GM20000 (cell line): ENCODE results near the gene KIF23.

Experiments
- DNase-seq: peaks from one replicate; pipeline ENCODE4 v3.0.0; 2012; ENCODE audit warnings: low spot score
- TF ChIP-seq, protein P1 (sequence below): IDR thresholded peaks from 2 replicates; pipeline ENCODE4 v1.5.1; 2012; ENCODE audit warnings: mild to moderate bottlenecking, control low read depth; ENCODE audit errors: extremely low read depth, missing control alignments

Gene KIF23

DNA sequence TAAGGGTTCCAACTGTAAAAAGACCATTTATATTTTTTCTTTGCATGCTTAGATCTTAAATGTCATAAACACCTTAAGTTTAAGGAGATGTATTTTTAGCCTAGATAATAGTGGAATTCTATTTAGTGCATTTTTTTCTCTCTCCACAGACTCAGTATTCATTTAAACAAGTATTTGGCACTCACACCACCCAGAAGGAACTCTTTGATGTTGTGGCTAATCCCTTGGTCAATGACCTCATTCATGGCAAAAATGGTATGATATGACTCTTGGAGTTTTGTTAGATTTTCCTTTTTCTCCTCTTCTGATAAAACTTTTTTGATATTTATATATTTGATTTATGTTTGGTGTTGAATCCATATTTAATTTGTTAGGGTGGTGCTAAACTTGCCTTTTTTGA is 7.3 kb downstream of the KIF23 start:
- TF ChIP-seq, protein P1, sequence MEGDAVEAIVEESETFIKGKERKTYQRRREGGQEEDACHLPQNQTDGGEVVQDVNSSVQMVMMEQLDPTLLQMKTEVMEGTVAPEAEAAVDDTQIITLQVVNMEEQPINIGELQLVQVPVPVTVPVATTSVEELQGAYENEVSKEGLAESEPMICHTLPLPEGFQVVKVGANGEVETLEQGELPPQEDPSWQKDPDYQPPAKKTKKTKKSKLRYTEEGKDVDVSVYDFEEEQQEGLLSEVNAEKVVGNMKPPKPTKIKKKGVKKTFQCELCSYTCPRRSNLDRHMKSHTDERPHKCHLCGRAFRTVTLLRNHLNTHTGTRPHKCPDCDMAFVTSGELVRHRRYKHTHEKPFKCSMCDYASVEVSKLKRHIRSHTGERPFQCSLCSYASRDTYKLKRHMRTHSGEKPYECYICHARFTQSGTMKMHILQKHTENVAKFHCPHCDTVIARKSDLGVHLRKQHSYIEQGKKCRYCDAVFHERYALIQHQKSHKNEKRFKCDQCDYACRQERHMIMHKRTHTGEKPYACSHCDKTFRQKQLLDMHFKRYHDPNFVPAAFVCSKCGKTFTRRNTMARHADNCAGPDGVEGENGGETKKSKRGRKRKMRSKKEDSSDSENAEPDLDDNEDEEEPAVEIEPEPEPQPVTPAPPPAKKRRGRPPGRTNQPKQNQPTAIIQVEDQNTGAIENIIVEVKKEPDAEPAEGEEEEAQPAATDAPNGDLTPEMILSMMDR = no peak

DNA sequence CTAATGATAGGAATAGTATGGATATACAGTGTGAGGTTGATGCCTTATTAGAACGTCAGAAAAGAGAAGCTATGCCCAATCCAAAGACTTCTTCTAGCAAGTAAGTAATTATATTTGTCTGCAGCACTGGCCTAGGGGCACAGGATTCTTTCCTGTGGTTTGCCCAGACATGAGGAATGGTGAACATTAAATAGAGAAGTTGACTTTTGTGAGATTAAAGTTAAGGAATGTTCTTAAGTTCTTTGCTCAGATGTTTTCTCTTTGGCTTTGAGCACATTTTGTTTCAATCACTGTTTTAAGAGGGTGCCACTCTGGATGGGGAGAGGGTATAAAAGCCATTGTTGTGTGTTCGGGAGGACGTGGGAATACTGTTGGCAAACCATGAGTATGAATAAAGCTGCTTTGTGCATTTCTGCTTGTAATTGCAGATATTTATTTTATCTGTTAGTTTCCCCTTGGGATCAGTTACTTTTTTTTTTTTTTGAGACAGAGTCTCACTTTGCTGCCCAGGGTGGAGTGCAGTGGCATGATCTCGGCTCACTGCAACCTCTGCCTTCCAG is 8.3 kb downstream of the KIF23 start:
- no peak for DNase-seq
- TF ChIP-seq, protein P1 = no peak

More for the DNA sequence above, 7.3 kb downstream of the KIF23 start:
- DNase-seq = no peak

DNA sequence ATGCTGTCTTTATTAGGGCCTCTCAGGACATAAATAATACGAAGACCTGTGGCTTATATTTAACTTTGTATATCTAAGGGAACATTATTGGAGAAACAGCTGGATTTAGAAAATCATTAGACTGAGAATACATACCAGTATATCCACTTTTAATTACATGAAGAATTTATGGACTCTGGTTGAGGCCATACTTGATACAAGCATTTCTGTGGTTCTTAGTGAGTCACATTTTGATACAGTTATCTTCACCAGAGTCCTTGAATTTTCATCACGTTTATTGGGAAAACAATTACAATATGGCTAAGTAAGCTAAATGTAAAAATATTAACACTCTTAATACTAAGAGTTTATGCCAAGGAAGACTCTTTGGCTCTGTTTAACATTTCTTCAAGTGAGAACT is 9.9 kb downstream of the KIF23 start:
- TF ChIP-seq, protein P1 = no peak
- DNase-seq = no peak

DNA sequence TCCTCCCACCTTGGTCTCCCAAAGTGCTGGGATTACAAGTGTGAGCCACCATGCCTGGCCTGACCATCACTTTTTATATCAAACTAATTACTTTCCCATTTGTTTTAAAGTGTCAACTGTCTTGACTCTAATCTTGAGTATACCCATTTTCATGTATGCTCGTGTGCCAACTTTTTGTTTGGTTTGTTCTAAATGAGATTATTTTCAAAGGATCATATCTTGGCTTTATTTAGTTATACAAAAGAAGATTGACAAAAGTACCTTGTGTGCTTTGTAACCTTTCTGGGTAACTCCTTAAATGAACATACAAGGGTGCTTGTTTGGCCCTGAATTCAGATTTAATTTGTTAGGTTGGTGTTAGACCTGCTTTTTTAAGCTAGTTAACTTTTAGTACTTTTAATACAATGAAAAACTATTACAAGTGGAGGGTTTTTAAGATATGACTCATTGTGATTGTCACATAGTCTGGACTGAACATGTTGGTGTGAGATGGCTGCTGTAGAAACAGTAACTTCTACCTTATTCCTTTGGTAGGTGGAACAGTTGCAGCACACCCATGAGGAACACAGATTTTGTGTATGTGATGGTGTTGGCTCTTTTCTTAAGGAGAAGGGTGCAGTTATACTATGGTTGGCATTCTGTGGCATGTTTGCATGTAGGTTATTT is 10.7 kb downstream of the KIF23 start:
- DNase-seq = no peak
- TF ChIP-seq, protein P1 = no peak

DNA sequence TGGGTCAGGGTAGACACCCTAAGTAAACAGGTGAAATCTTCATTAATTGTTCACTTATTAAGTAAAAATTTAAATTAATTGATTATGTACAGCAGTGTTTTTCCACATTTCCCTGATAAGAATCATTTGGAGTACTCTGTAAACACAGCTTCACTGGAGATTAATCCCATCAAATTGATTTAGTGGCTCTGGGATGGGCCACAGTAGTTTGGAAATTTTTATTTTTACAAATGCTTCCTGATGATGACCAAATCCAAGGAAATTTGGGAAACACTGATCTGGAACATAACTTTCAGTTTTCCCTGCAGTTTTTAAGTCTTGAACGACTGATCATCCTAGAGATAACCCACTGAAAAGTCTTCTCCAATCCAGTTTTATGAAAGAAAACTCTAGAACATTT is 19.7 kb downstream of the KIF23 start:
- TF ChIP-seq, protein P1 = no peak
- DNase-seq = no peak

DNA sequence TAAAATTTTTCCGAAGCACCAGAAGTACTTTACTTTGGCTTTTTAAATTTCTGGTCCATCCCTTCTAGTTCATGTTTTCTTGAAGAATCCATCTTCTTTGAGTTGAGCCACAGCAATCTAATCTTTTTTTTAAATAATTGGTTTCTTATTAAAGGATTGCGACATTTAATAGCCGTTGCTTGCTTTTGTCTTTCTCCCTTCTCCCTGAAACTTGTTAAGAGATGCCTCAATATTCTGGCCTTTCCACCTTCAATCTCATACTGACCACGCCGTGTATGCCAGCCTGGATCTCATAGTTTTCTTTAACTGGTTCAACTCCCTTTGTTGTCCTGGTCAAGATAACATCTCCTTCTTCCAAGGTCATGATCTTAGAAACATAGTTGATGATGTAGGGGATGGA is 20.1 kb downstream of the KIF23 start:
- TF ChIP-seq, protein P1 = no peak
- no peak for DNase-seq

DNA sequence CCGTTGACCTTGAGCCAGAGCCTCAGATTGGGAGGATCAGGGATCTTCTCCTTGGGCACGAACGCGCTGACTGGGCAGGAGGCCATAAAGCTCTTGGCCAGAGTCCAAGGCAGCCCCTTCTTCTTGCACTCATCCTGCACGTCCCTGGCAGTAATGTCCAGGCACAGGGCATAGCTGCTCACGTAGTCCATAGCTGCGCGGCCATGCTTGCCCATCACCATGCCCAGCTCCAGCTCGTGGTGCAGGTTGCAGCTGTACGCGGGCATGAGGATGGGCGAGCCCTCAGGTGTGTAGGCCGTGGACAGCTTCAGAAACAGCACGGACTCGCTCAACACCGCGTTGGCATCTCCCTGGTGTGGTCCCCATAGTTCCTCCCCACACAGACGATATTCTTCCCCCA is 20.5 kb downstream of the KIF23 start:
- TF ChIP-seq, protein P1 = no peak
- no peak for DNase-seq
